ENCODE results near the gene PNMA6F.

The PNMA6F gene

GRCh38 chrX:153321381-153322124, at the start of gene PNMA6F:
Gene PNMA6F (minus strand): TSS chrX:153321767. CDS start chrX:153320674, 1,093 bp downstream.
- Histone ChIP-seq H3K4me3 (ENCODE audit: low read depth, low read length) (no peak within 1 kb of the TSS), H3K9me3 (ENCODE audit: severe bottlenecking) (no peaks in the 10 kb centered on the region)
- TF ChIP-seq, protein P1, sequence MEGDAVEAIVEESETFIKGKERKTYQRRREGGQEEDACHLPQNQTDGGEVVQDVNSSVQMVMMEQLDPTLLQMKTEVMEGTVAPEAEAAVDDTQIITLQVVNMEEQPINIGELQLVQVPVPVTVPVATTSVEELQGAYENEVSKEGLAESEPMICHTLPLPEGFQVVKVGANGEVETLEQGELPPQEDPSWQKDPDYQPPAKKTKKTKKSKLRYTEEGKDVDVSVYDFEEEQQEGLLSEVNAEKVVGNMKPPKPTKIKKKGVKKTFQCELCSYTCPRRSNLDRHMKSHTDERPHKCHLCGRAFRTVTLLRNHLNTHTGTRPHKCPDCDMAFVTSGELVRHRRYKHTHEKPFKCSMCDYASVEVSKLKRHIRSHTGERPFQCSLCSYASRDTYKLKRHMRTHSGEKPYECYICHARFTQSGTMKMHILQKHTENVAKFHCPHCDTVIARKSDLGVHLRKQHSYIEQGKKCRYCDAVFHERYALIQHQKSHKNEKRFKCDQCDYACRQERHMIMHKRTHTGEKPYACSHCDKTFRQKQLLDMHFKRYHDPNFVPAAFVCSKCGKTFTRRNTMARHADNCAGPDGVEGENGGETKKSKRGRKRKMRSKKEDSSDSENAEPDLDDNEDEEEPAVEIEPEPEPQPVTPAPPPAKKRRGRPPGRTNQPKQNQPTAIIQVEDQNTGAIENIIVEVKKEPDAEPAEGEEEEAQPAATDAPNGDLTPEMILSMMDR (IDR thresholded peaks at IDR 0.05; ENCODE audit: low read depth, low read length) = no peak

GRCh38 chrX:153371256-153371655, 49.7 kb upstream of the PNMA6F start:
- Histone ChIP-seq H3K4me3 (ENCODE audit: low read depth, low read length) (no peak overlapping the region), H3K36me3 (no peaks in the 10 kb centered on the region), H3K27ac (no peak overlapping the region), H3K9me3 (ENCODE audit: severe bottlenecking) (no peaks in the 10 kb centered on the region), H3K27me3 (ENCODE audit: insufficient read depth, low read depth, severe bottlenecking) (peaks cover 32% of the 10 kb centered on the region)
- DNase-seq = no peak
- TF ChIP-seq, protein P1 (IDR thresholded peaks at IDR 0.05; ENCODE audit: low read depth, low read length) = no peak

More at GRCh38 chrX:153321381-153322124, at the start of gene PNMA6F:
- no peaks in the 10 kb centered on the region for H3K36me3 ChIP-seq
- no peak for DNase-seq
- H3K27me3 ChIP-seq (ENCODE audit: insufficient read depth, low read depth, severe bottlenecking) = peaks cover 69% of the 10 kb centered on the region
- H3K27ac ChIP-seq = no peak within 1 kb of the TSS

- Histone ChIP-seq H3K4me3 (ENCODE audit: low read depth, low read length) (no peak overlapping the region), H3K9me3 (ENCODE audit: severe bottlenecking) (no peaks in the 10 kb centered on the region), H3K36me3 (no peaks in the 10 kb centered on the region), H3K27me3 (ENCODE audit: insufficient read depth, low read depth, severe bottlenecking) (peaks cover 37% of the 10 kb centered on the region), H3K27ac (no peak overlapping the region)
- TF ChIP-seq, protein P1 (IDR thresholded peaks at IDR 0.05; ENCODE audit: low read depth, low read length) = no peak
- DNase-seq = no peak
These were observed 48.9 kb upstream of the PNMA6F start for GRCh38 chrX:153370293-153371055.

DNA sequence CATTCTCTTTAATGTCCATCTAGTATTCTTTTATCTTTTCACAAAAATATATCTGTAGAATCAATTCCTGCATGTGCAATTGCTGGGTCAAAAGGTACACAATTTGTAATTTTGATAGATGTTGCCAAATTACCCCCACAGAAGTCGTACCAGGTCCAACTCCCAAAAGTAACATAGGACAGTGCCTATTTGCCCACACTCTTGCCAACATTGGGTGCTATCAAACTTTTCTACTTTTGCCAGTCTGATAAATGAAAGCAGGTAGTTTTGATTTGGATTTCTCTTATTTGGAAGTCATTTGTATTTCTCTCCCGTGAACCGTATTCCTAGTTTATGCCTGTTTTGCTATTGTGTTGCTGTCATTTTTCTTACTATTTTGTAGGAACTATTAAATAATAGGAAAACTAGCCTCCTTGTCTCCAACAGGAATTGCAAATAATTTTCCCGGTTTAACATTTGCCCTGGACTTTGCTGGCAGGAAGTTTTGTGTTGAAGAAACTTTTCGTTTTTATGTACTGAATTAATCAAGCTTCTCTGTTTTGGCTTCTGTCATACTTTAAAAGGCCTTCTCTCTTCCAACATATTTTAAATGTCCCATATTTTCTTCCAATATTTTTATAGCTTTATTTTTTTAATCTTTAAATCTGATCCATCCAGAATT, 45.4 kb upstream of the PNMA6F start:
- Histone ChIP-seq H3K36me3 (no peaks in the 10 kb centered on the region), H3K4me3 (ENCODE audit: low read depth, low read length) (no peak overlapping the region), H3K27me3 (ENCODE audit: insufficient read depth, low read depth, severe bottlenecking) (peaks cover 45% of the 10 kb centered on the region), H3K27ac (no peak overlapping the region), H3K9me3 (ENCODE audit: severe bottlenecking) (no peaks in the 10 kb centered on the region)
- TF ChIP-seq, protein P1 (IDR thresholded peaks at IDR 0.05; ENCODE audit: low read depth, low read length) = no peak
- DNase-seq = no peak

- no peaks in the 10 kb centered on the region for H3K9me3 ChIP-seq (ENCODE audit: severe bottlenecking)
- TF ChIP-seq, protein P1 (IDR thresholded peaks at IDR 0.05; ENCODE audit: low read depth, low read length) = no peak
- no peak overlapping the region for H3K4me3 ChIP-seq (ENCODE audit: low read depth, low read length)
- DNase-seq = no peak
- no peak overlapping the region for H3K27ac ChIP-seq
- peaks cover 42% of the 10 kb centered on the region for H3K27me3 ChIP-seq (ENCODE audit: insufficient read depth, low read depth, severe bottlenecking)
- H3K36me3 ChIP-seq = no peaks in the 10 kb centered on the region
These were observed 44.6 kb upstream of the PNMA6F start for GRCh38 chrX:153366119-153366518.
